GM23338 (cell line): Measurements from ENCODE around the gene LRP1-AS. TPM values are rescaled to one million over a fixed set of nuclear protein-coding genes. Genes with fewer than 3 reads are reported as not detected.

ENCODE experiments used
- ATAC-seq: fragments of 200-7000 bp; cut with Tn5 transposase; 3 replicates; pipeline ENCODE4 v1.9.1; 2020
- DNase-seq: peaks from one replicate; pipeline ENCODE4 v3.0.0-alpha.2; 2015; ENCODE audit warnings: low spot score
- H2AFZ ChIP-seq: fragments of 200-600 bp; sonication (generic); 2 replicates; pipeline ENCODE4 v1.8.0; 2016; ENCODE audit warnings: antibody characterized with exemption, mild to moderate bottlenecking, moderate library complexity
- H3F3A ChIP-seq: fragments of 200-600 bp; sonication (generic); replicated peaks from 2 replicates; pipeline ENCODE4 v1.8.0; 2017; ENCODE audit warnings: antibody characterized with exemption, mixed run types, low read depth
- H3K27ac ChIP-seq: fragments of 200-600 bp; sonication (generic); 2 replicates; pipeline ENCODE4 v1.6.1; 2016; ENCODE audit warnings: low read depth
- H3K27me3 ChIP-seq: fragments of 200-600 bp; sonication (generic); 2 replicates; pipeline ENCODE4 v1.8.0; 2016; ENCODE audit warnings: mild to moderate bottlenecking, mixed run types, moderate library complexity; ENCODE audit not compliant: insufficient read depth
- H3K36me3 ChIP-seq: fragments of 200-600 bp; sonication (generic); 2 replicates; pipeline ENCODE4 v1.8.0; 2016; ENCODE audit warnings: mild to moderate bottlenecking; ENCODE audit not compliant: insufficient read depth
- H3K4me1 ChIP-seq: fragments of 200-600 bp; sonication (generic); 2 replicates; pipeline ENCODE4 v1.8.0; 2016; ENCODE audit warnings: mild to moderate bottlenecking, moderate library complexity; ENCODE audit not compliant: insufficient read depth
- H3K4me2 ChIP-seq: fragments of 200-600 bp; sonication (generic); 2 replicates; pipeline ENCODE4 v1.7.1; 2017; ENCODE audit warnings: mixed run types
- H3K4me3 ChIP-seq: fragments of 200-600 bp; sonication (generic); 2 replicates; pipeline ENCODE4 v1.6.1; 2016; ENCODE audit warnings: mixed run types
- H3K79me2 ChIP-seq: fragments of 200-600 bp; sonication (generic); replicated peaks from 2 replicates; pipeline ENCODE4 v1.8.0; 2017; ENCODE audit warnings: mild to moderate bottlenecking; ENCODE audit not compliant: insufficient read depth
- H3K9me2 ChIP-seq: fragments of 200-600 bp; sonication (generic); 2 replicates; pipeline ENCODE4 v1.8.0; 2017; ENCODE audit not compliant: insufficient read depth
- H4K20me1 ChIP-seq: fragments of 200-600 bp; sonication (generic); replicated peaks from 2 replicates; pipeline ENCODE4 v1.8.0; 2017; ENCODE audit warnings: mild to moderate bottlenecking; ENCODE audit not compliant: insufficient read depth
- H3K27ac Mint-ChIP-seq: 2 replicates; pipeline ENCODE4 v1.8.0; 2020; ENCODE audit warnings: inconsistent platforms, mild to moderate bottlenecking, moderate library complexity, mixed read lengths
- H3K27me3 Mint-ChIP-seq: 3 replicates; pipeline ENCODE4 v1.8.0; 2022; ENCODE audit warnings: low read depth, mild to moderate bottlenecking, moderate library complexity, mixed read lengths, inconsistent platforms; ENCODE audit not compliant: insufficient read depth, poor library complexity
- H3K36me3 Mint-ChIP-seq: 3 replicates; pipeline ENCODE4 v1.8.0; 2021; ENCODE audit warnings: low read depth, mild to moderate bottlenecking, inconsistent platforms, moderate library complexity, mixed read lengths
- H3K4me1 Mint-ChIP-seq: 3 replicates; pipeline ENCODE4 v1.8.0; 2020; ENCODE audit warnings: mild to moderate bottlenecking, inconsistent platforms, mixed read lengths
- H3K4me3 Mint-ChIP-seq: 3 replicates; pipeline ENCODE4 v1.8.0; 2021; ENCODE audit warnings: moderate library complexity, mild to moderate bottlenecking, inconsistent platforms, mixed read lengths
- H3K9me3 Mint-ChIP-seq: 3 replicates; pipeline ENCODE4 v1.8.0; 2020; ENCODE audit warnings: moderate library complexity, mild to moderate bottlenecking, inconsistent platforms, mixed read lengths
- EZH2 ChIP-seq: fragments of 200-600 bp; sonication (generic); IDR thresholded peaks from one replicate; pipeline ENCODE4 v1.8.0; 2017; ENCODE audit warnings: antibody characterized with exemption, mild to moderate bottlenecking, low read depth; ENCODE audit not compliant: unreplicated experiment
- JUNB ChIP-seq: IDR thresholded peaks from one replicate; pipeline ENCODE4 v1.6.1; 2016; ENCODE audit warnings: antibody characterized with exemption; ENCODE audit not compliant: unreplicated experiment
- NANOG ChIP-seq: IDR thresholded peaks from 2 replicates; pipeline ENCODE4 v1.6.1; 2016; ENCODE audit warnings: antibody characterized with exemption, borderline replicate concordance
- POLR2AphosphoS5 ChIP-seq: IDR thresholded peaks from 2 replicates; pipeline ENCODE4 v1.6.1; 2016; ENCODE audit warnings: antibody characterized with exemption, low read depth
- STAT1 ChIP-seq: IDR thresholded peaks from one replicate; pipeline ENCODE4 v1.6.1; 2016; ENCODE audit warnings: antibody characterized with exemption; ENCODE audit not compliant: unreplicated experiment
- polyA plus RNA-seq: library from polyadenylated mRNA; unstranded; fragments of >200 nt; fragmentation: Nextera tagmentation; extraction: Ambion mirVana; gene quantifications from 2 replicates; pipeline ENCODE4 v1.2.1, GENCODE V29; 2016
- total RNA-seq: library from RNA; depleted of rRNA; stranded (reverse); fragments of >200 nt; shearing (Covaris generic); gene quantifications from 2 replicates; pipeline ENCODE4 v1.2.3, GENCODE V29; 2014
- TF ChIP-seq, protein P1 (sequence below), 2 experiments: fragments of 200-600 bp in 1 of 2; sonication (generic) in 1 of 2; conservative IDR thresholded peaks; 2 replicates each; pipeline versions ENCODE4 v1.5.1 to v1.6.1; 2016 to 2017; ENCODE audit warnings: antibody characterized with exemption in 2 of 2, low read depth in 2 of 2, mild to moderate bottlenecking in 2 of 2, moderate library complexity in 1 of 2
- TF ChIP-seq, protein P2 (sequence below): IDR thresholded peaks from 2 replicates; pipeline ENCODE4 v1.6.1; 2016; ENCODE audit warnings: antibody characterized with exemption
- TF ChIP-seq, protein P3 (sequence below): IDR thresholded peaks from one replicate; pipeline ENCODE4 v1.6.1; 2018; ENCODE audit warnings: antibody characterized with exemption; ENCODE audit not compliant: unreplicated experiment

Gene LRP1-AS
- total and polyA plus RNA-seq, 2 experiments from 2014 or later: 0.86 TPM; not detected in 1

DNA sequence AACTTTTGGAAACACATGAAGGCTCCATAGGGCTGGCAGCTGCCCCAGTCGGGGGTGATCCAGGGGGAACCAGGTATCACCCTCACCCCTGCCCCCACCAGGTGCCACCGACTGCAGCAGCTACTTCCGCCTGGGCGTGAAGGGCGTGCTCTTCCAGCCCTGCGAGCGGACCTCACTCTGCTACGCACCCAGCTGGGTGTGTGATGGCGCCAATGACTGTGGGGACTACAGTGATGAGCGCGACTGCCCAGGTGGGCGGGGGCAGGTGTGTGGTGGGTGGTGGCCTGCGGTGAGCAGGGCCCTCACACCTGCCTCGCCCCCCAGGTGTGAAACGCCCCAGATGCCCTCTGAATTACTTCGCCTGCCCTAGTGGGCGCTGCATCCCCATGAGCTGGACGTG lies 46.8 kb upstream of the LRP1-AS start (continued):
- TF ChIP-seq, protein P1, sequence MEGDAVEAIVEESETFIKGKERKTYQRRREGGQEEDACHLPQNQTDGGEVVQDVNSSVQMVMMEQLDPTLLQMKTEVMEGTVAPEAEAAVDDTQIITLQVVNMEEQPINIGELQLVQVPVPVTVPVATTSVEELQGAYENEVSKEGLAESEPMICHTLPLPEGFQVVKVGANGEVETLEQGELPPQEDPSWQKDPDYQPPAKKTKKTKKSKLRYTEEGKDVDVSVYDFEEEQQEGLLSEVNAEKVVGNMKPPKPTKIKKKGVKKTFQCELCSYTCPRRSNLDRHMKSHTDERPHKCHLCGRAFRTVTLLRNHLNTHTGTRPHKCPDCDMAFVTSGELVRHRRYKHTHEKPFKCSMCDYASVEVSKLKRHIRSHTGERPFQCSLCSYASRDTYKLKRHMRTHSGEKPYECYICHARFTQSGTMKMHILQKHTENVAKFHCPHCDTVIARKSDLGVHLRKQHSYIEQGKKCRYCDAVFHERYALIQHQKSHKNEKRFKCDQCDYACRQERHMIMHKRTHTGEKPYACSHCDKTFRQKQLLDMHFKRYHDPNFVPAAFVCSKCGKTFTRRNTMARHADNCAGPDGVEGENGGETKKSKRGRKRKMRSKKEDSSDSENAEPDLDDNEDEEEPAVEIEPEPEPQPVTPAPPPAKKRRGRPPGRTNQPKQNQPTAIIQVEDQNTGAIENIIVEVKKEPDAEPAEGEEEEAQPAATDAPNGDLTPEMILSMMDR (conservative IDR thresholded peaks at IDR 0.05; ENCODE audit: low read depth in 2 of 2): no peak
- no peak for TF ChIP-seq NANOG
- no peak for TF ChIP-seq JUNB

DNA sequence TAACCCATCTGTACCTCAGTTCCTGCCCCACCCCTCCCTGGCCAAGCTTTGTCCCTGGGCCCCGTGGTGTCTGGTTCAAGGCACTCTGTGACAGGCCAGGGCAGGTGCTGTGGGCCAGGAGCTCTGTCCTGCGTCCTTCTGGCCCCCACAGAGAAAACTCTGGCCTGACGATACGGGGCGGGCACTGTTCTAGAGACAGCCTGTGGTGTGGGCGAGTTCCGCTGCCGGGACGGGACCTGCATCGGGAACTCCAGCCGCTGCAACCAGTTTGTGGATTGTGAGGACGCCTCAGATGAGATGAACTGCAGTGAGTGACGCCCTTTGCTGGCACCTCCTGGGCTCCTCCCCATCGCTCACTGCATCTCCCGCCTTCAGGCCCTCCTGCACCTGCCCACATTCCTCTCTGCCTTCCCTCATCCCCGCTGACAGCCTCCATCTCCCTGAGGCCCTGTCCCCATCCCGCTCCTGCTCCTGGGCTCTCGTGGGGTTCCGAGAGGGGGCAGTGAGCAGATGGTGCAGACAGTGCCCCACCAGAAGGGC lies 46.4 kb upstream of the LRP1-AS start:
- Mint-ChIP-seq H3K27ac (no peak overlapping the region), H3K9me3 (no peaks in the 10 kb centered on the region; the same call in 2 of the 3 replicates), H3K4me3 (no peak overlapping the region), H3K36me3 (peaks cover 97% of the 10 kb centered on the region), H3K4me1 (no peaks in the 10 kb centered on the region), H3K27me3 (peaks cover 11% of the 10 kb centered on the region)
- no peaks in the 10 kb centered on the region; the same call in 1 of the 2 replicates for H4K20me1 ChIP-seq
- no peak overlapping the region for H2AFZ ChIP-seq
- H3K27ac ChIP-seq: no peak overlapping the region
- H3K4me2 ChIP-seq: no peak overlapping the region
- no peak for ATAC-seq
- H3K27me3 ChIP-seq: no peaks in the 10 kb centered on the region
- peaks cover 28% of the 10 kb centered on the region; the same call in 1 of the 2 replicates for H3K36me3 ChIP-seq
- no peaks in the 10 kb centered on the region for H3K4me1 ChIP-seq
- H3F3A ChIP-seq: peaks cover 12% of the 10 kb centered on the region; the same call in 1 of the 2 replicates
- no peaks in the 10 kb centered on the region for H3K79me2 ChIP-seq
- DNase-seq: no peak
- no peak for TF ChIP-seq STAT1
- TF ChIP-seq EZH2: no peak
- TF ChIP-seq, protein P2, sequence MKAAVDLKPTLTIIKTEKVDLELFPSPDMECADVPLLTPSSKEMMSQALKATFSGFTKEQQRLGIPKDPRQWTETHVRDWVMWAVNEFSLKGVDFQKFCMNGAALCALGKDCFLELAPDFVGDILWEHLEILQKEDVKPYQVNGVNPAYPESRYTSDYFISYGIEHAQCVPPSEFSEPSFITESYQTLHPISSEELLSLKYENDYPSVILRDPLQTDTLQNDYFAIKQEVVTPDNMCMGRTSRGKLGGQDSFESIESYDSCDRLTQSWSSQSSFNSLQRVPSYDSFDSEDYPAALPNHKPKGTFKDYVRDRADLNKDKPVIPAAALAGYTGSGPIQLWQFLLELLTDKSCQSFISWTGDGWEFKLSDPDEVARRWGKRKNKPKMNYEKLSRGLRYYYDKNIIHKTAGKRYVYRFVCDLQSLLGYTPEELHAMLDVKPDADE: no peak
- no peak overlapping the region for H3K4me3 ChIP-seq
- no peaks in the 10 kb centered on the region for H3K9me2 ChIP-seq

DNA sequence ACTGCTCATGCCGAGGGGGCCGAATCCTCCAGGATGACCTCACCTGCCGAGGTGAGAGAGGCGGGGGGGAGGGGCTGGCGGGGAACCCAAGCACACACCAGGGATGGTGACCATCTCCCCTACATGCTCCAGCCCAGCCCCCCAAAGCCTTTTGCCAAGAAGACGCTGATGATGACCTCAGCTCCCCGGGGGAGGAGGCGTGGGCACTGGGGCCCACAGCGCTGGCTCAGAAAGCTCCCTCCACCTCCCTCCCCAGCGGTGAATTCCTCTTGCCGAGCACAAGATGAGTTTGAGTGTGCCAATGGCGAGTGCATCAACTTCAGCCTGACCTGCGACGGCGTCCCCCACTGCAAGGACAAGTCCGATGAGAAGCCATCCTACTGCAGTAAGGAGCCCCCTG lies 45.5 kb upstream of the LRP1-AS start:
- H4K20me1 ChIP-seq: no peaks in the 10 kb centered on the region; the same call in 1 of the 2 replicates
- Mint-ChIP-seq H3K27ac (no peak overlapping the region), H3K27me3 (peaks cover 14% of the 10 kb centered on the region), H3K4me1 (no peaks in the 10 kb centered on the region), H3K36me3 (peaks cover 97% of the 10 kb centered on the region), H3K9me3 (no peaks in the 10 kb centered on the region; the same call in 2 of the 3 replicates), H3K4me3 (no peak overlapping the region)
- H3F3A ChIP-seq: peaks cover 12% of the 10 kb centered on the region; the same call in 1 of the 2 replicates
- no peaks in the 10 kb centered on the region for H3K79me2 ChIP-seq
- H3K4me2 ChIP-seq: no peak overlapping the region
- no peak for DNase-seq
- H3K27me3 ChIP-seq: no peaks in the 10 kb centered on the region
- H2AFZ ChIP-seq: no peak overlapping the region
- H3K27ac ChIP-seq: no peak overlapping the region
- no peak for ATAC-seq
- H3K36me3 ChIP-seq: peaks cover 27% of the 10 kb centered on the region; the same call in 1 of the 2 replicates
- no peaks in the 10 kb centered on the region for H3K9me2 ChIP-seq
- H3K4me1 ChIP-seq: no peaks in the 10 kb centered on the region
- H3K4me3 ChIP-seq: no peak overlapping the region
- TF ChIP-seq, protein P1 (conservative IDR thresholded peaks at IDR 0.05; ENCODE audit: low read depth in 2 of 2): no peak
- TF ChIP-seq, protein P3, sequence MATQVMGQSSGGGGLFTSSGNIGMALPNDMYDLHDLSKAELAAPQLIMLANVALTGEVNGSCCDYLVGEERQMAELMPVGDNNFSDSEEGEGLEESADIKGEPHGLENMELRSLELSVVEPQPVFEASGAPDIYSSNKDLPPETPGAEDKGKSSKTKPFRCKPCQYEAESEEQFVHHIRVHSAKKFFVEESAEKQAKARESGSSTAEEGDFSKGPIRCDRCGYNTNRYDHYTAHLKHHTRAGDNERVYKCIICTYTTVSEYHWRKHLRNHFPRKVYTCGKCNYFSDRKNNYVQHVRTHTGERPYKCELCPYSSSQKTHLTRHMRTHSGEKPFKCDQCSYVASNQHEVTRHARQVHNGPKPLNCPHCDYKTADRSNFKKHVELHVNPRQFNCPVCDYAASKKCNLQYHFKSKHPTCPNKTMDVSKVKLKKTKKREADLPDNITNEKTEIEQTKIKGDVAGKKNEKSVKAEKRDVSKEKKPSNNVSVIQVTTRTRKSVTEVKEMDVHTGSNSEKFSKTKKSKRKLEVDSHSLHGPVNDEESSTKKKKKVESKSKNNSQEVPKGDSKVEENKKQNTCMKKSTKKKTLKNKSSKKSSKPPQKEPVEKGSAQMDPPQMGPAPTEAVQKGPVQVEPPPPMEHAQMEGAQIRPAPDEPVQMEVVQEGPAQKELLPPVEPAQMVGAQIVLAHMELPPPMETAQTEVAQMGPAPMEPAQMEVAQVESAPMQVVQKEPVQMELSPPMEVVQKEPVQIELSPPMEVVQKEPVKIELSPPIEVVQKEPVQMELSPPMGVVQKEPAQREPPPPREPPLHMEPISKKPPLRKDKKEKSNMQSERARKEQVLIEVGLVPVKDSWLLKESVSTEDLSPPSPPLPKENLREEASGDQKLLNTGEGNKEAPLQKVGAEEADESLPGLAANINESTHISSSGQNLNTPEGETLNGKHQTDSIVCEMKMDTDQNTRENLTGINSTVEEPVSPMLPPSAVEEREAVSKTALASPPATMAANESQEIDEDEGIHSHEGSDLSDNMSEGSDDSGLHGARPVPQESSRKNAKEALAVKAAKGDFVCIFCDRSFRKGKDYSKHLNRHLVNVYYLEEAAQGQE: no peak
- TF ChIP-seq POLR2AphosphoS5: no peak
